NAMALWA (cell line): ENCODE measurements around the gene MRLN.
"Not testable (repeated sequence)": the region's sequence is repeated elsewhere in the genome, so short reads cannot be mapped to it uniquely, and the experiment has no call there.

Experiments
- DNase-seq: peaks from one replicate; pipeline ENCODE4 v3.0.0-alpha.2; 2015; ENCODE audit warnings: low spot score

The MRLN gene

GRCh38 chr10:59753267-59753666 is at the start of gene MRLN:
Gene MRLN (minus strand): TSS chr10:59753455.
- DNase-seq = no peak

DNA sequence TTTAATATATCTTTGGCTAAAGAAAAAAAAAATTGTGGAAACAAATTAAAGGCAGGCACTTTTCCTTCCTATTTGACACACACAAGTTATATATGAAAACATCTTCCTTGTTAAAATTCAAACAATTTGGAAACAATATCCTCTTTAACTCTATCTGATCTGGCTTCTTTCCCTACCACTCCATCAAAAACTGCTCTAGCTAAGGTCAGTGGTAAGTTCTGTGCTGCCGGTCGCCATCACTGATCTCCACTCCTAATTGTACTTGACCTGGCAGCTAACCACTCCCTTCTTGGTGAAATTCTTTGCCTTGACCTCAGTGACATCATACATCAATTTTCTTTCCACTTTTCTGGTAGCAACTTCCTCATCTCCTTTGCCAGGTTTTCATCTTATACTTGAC is 47.9 kb upstream of the MRLN start:
- no peak for DNase-seq

DNA sequence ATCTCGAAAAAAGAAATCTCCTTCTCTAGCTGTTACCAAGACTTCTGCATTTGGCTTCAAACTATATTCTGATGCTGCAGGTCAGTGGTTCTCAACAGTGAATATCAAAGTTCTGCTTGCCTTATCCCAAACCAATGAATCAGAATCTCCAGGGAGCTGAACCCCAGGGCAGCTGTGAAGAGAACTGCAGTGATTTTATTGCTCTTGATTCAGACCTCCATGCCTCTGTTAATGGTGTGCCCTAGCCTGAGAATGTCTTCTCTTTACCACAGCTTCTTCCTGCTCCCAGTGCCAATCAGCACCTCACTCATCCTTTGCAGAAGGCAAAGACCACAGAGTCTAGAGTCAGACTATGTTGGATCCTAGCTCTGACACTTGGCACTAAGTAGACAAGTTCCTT is 46.2 kb upstream of the MRLN start:
- DNase-seq = no peak

- no peak for DNase-seq
Observed at GRCh38 chr10:59793919-59794318, 40.7 kb upstream of the MRLN start.

DNA sequence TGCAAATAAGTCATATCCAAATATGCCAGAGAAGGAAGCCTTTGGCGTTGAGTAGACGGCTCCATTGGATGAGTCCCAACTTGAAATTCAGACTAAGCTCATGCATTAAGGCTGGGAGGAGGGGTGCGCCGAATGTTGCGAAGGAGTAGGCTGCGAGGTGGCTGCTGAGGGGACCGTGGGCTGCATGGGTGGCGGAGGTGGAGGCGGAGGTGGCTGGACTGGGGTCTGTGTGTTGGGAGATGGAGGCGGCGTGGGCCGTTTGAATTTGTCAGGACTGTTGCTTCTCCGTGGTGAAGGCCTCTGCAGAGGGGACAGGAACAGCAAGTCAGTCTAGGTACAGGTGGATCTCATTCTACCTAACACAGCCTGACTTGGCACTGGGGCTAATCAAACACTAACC is 39.6 kb upstream of the MRLN start:
- DNase-seq = no peak

DNA sequence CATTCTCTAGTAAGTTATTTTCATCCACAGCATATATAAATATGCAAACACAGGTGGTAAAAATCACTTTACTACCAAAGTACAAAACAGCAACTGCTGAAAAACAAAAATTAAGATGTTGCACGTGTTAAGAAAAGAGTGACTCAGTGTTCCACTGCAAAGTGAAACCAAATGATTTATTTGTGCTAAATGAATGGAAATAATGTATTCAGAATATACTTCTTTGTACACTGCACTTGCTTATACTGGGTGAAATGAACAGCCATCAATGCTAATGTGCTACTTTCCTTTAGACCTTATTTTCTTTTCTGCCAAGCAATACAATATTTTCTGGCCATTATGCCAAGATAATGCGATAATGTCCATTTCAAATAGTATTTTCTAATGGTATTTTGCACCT is 38.3 kb upstream of the MRLN start:
- DNase-seq = no peak

GRCh38 chr10:59790080-59790479 is 36.8 kb upstream of the MRLN start:
- DNase-seq = not testable (repeated sequence)

DNA sequence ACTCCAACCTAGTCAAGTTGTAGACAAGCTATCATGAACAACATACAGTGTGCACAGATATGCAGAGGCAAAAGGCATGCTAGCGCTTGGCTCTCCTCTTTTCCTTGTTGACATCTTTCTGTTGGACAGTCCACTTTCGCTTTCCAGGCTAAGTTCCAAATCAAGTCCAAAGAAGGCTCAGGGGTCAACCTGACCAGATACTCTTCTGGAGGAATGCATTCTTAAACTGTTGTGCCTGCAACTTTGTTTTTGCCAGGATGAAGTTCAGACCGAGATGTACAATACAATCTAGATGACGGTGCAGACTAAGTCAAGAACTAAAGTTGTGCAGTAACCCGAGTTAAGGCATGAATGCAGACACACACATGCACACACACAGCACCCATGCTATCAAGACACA is 35.7 kb upstream of the MRLN start:
- DNase-seq = not testable (repeated sequence)

- DNase-seq = not testable (repeated sequence)
Observed at GRCh38 chr10:59787032-59787431, 33.8 kb upstream of the MRLN start.

GRCh38 chr10:59785476-59785875 is 32.2 kb upstream of the MRLN start:
- DNase-seq = not testable (repeated sequence)

- no peak for DNase-seq
Observed at GRCh38 chr10:59781511-59781910, 28.3 kb upstream of the MRLN start.

GRCh38 chr10:59779756-59780533 is 26.7 kb upstream of the MRLN start:
- DNase-seq = no peak

GRCh38 chr10:59774451-59774850 is 21.2 kb upstream of the MRLN start:
- no peak for DNase-seq

GRCh38 chr10:59773088-59773487 is 19.8 kb upstream of the MRLN start:
- no peak for DNase-seq

DNA sequence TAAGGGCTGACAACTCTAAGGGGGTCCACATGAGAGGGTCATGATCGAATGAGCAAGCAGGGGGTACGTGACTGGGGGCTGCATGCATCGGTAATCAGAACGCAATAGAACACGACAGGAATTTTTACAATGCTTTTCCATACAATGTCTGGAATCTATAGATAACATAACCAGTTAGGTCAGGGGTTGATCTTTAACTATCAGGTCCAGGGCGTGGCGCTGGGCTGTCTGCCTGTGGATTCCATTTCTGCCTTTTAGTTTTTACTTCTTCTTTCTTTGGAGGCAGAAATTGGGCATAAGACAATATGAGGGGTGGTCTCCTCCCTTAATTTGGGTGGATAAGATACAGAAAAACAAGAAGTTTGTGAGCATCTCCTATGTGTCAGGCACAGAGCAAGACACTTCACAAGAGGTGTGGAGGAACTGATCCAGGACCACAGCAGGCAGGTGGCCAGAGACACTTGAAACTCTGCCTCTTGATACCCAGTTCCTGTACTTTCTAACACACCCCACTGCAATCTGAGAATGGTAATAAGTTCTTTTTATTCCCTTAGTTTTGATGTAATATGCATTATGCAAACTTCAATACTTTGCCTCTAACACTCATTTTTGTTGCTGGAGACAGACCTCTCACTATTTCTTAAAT is 18.0 kb upstream of the MRLN start:
- DNase-seq = no peak

DNA sequence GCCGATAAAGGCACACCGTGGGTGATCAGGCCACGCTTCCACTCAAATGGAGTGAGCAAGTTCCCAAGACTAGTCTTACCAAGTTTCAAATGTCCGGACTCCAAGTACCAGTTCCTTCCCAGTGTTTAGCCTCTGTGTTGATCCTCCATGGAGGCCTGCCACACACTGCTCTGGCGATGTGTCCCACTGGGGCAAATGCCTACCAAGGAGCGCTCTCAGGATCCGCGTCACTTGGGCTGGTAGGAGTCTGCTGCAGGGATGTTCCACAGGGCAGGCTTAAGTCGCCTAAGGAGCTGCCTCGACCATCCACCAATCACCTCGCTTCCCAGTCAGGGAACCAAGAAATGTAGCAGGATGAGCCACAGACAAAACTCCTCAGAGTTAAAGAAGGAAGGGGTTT is 17.4 kb upstream of the MRLN start:
- DNase-seq = no peak

GRCh38 chr10:59762505-59762904 is 9.2 kb upstream of the MRLN start:
- no peak for DNase-seq

DNA sequence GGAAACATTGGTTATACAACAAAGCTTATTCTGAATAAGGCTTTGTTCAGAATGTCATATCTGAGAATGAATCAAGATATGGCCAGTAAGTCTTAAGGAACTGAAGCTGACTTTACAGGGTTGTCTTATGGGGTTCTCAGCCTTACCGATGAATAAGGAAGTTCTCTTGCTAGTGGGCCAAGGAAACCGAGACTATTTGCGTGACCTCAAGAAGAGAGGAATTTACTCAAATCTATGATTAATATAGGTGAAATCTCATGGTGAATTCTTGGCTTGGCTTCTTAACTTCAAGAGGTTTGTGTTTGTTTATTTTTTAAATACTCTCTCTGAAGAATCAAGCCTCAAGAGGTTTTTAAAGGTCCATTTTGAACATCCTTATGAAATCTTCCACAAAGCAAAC is 4.7 kb upstream of the MRLN start:
- no peak for DNase-seq

DNA sequence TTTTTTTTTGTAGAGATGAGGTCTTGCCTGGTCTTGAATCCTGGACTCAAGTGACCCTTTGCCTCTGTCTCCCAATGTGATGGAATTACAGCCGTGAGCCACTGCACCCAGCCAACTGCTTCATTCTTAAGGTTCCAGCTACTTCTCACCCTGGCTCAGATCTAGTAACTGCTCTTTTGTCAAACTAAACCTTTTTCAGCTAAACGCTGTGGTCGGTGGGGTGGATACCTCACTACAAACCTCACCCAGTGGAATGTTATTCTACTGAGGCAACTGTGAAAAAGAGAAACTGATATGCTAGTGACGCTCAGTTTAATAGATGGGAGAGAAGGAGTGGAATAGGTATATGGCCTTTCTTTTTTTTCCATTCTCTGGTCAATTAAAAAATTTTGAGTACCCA is 1.7 kb upstream of the MRLN start:
- no peak for DNase-seq

- no peak for DNase-seq
Observed at GRCh38 chr10:59752278-59752940, 846 bp downstream of the MRLN start.

GRCh38 chr10:59750155-59750945 is 2.9 kb downstream of the MRLN start:
- no peak for DNase-seq

- DNase-seq = no peak
Observed at GRCh38 chr10:59748834-59749233, 4.4 kb downstream of the MRLN start.
